GM21390 (cell line): ENCODE results near the gene RARG.

Experiments
- ATAC-seq: cut with Tn5 transposase; IDR thresholded peaks from one replicate; pipeline ENCODE4 v1.9.1; 2021; ENCODE audit not compliant: unreplicated experiment

Gene RARG

GRCh38 chr12:53231921-53232645, at the start of gene RARG:
Gene RARG (minus strand): TSS chr12:53232209. CDS start chr12:53227545, 4,664 bp downstream.
- no peak for ATAC-seq

- no peak for ATAC-seq
Measured at GRCh38 chr12:53279888-53280498, 48.0 kb upstream of the RARG start.

DNA sequence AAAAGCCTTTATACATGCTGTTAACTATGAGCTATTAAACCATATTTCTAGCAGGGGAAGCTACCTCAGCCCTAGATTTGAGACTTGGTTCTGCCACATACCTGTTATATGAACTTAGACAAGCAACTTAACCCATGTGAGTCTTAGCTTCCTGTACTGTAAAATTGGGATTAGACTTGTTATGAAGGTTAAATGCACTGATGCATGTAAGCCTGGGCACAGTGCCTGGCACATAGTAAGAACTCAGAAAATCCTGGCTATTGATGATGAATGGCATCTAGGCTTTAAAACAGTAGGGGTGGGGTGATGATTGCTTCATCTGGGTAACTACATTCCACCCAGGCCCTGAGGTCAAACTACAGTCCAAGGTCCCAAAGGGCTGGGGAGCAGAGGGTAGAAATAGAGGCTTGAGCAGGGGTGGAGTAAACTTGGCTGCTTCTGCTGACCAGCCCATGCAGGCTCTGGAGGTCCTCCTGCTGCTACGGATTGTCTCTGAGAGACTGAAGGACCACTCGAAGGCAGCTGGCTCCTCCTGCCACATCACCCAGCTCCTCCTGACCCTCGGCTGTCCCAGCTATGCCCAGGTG, 47.4 kb upstream of the RARG start:
- ATAC-seq = no peak

- no peak for ATAC-seq
Measured at GRCh38 chr12:53277981-53278380, 46.0 kb upstream of the RARG start.

GRCh38 chr12:53276511-53276910, 44.5 kb upstream of the RARG start:
- no peak for ATAC-seq

DNA sequence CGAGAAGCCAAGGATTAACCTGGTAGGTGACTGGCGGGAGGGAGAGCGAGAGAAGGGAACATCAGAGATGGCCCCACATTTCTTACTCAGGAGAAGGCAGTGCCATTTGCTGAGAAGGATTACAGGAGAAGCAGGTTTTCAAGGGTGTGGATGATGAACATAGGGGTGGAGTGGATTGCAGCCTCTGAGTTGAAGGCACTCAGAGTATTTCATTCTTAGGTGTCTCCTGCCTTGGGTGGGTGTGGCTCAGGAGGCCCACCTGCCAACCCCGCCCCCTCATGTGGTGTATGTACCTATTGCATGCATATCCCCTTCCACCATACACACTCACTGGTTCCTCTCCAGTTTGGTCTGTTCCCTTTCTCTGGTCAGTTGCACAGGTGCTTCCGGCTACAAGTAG, 42.4 kb upstream of the RARG start:
- no peak for ATAC-seq

DNA sequence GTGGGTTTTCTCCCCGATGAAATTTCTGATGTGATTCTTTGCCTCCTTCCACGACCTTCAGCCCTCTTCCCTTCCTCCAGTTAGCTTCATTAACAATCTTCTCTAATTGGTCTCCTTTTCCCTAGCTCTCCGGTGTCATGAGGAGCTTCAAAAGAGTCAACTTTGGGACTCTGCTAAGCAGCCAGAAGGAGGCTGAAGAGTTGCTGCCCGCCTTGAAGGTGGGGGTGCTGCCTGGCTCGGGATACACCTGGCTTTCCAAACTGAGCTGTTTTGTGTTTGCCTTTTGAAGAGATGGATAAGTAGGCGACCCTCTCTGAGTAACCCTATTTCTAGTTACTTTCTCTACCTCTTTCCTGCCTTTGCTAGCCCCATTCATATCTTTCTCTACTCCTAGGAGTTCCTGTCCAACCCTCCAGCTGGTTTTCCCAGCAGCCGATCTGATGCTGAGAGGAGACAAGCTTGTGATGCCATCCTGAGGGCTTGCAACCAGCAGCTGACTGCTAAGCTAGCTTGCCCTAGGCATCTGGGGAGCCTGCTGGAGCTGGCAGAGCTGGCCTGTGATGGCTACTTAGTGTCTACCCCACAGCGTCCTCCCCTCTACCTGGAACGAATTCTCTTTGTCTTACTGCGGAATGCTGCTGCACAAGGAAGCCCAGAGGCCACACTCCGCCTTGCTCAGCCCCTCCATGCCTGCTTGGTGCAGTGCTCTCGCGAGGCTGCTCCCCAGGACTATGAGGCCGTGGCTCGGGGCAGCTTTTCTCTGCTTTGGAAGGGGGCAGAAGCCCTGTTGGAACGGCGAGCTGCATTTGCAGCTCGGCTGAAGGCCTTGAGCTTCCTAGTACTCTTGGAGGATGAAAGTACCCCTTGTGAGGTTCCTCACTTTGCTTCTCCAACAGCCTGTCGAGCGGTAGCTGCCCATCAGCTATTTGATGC, 36.9 kb upstream of the RARG start:
- ATAC-seq = no peak

GRCh38 chr12:53267999-53268629, 36.1 kb upstream of the RARG start, which contains the start of gene ESPL1:
Gene ESPL1 (plus strand): TSS chr12:53268299. CDS start chr12:53268767, 468 bp downstream.
- peak; percentile 80 for ATAC-seq

DNA sequence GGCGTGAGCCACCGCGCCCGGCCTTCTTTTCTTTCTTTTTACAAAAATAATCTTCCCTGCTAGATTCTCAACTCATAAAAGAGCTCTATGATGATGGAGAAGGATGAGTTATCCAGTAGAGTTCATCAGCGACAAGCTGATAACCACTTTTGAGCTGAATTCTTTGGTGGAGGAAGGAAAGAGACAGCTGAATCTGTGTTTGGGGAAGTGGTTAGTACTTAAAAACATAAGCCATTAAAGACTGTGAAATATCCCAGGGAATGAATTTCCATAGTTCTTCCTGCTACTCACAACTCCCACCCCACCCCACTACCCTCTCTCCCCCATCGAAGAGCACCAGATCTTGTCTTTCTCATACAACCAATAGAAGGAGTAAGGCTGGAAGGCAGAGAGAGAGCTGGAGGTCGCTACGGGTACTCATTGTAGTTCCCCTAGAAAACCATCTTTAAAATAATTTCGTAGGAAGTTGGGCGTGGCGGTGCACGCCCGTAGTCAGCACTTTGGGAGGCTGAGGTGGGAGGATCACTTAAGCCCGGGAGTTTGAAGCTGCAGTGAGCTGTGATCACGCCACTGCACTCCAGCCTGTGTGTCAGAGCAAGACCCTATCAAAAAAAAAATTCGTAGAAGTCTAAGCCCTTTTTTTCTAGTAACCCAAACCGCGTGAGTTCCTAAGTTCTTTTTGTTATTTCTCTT, 35.4 kb upstream of the RARG start:
- ATAC-seq = peak; percentile 5

- ATAC-seq = no peak
Measured at GRCh38 chr12:53265783-53266182, 33.8 kb upstream of the RARG start.

- ATAC-seq = no peak
Measured at GRCh38 chr12:53259891-53260290, 27.9 kb upstream of the RARG start.

DNA sequence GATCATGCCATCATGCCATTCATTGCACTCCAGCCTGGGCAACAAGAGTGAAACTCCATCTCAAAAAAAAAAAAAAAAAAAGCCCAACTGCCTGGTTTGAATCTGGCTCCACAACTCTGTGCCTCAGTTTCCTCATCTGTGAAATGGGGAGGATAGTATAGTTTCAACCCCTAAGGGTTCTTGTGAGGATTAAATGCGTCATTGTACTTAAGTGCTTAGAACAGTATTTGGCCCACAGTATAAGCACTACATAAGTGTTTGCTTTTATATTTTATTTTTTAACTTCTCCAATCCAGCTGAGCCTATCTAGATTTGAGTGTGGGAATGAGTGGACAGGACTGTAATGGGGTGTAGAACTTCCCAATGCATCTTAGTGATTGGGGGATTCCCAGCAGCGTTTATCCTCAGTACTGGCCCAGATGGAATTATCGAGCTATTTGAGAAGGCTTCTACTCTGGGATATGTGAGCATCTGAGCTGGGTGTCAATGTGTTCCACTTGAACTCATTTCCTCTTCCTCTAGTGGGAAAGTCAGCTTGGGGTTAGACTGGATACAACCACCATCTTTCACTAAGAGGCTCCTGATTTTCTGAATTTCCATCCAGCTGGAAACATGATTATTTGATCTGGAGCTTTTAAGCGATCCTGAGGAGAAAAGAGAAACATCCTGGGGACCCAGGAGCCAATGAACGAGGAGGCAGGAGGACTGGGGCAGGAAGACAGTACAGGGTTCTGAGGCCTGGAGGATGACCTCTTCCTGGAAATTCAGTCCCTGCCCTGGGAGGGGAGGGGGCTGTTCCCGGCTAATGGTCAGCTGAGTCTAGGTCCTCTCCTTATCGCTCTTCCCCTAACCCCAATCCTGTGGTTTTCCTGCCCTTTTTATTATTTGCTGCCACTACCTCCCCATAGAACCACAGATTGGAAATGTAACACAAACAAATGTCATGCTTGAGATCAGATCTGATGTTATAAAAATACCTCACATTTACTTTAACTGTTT, 26.8 kb upstream of the RARG start:
- ATAC-seq = no peak

DNA sequence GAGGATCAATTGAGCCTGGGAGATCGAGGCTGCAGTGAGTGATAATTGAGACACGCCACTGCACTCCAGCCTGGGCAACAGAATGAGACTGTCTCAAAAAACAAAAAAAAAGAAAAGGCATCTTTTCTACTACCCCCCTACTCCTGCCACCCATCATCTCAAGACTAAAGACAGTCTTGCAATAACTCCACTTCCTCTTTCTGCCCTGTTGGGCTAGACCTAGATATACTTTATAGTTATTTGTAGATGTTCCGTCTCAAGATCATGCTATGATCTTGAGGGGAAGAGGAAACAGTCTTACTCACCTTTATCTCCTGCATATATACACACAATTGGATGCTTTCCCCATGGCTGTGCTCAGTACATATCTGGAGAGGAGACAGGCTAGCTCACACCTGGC, 24.0 kb upstream of the RARG start:
- ATAC-seq = no peak

DNA sequence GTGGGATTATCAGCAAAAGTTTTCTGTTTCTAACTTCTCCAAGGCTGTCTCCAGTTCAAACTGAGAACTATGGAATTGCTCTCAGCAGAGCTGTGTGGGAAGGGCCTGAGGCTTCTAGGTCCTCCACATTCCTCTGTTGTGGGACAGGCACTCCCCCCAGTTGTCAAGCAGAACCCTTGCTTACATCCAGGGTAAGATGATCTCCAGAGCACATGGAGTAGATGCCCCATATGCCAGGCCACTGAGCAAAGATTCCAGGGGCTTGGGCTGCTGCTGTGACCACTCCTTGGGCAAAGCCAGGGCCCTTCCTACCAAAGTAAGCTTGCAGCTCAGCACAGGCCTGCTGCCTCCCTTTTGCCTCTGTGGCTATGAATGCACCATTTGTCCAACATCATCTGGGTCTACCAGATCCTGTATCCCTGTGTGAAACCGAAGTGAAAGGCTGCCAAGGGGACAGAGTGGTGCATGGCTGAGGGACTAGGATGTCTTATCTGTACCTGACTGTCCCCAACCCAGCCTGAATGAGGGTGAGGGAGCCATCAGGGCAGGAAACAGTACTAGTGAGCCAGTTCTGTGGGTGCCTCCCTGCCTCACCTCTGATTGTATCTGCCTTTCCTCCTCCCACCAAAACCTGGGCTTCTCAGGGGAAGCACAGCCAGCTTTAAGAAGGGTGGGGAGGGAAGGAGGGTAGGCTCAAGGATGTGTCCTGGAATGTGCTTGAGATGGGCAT, 23.0 kb upstream of the RARG start:
- ATAC-seq = no peak

DNA sequence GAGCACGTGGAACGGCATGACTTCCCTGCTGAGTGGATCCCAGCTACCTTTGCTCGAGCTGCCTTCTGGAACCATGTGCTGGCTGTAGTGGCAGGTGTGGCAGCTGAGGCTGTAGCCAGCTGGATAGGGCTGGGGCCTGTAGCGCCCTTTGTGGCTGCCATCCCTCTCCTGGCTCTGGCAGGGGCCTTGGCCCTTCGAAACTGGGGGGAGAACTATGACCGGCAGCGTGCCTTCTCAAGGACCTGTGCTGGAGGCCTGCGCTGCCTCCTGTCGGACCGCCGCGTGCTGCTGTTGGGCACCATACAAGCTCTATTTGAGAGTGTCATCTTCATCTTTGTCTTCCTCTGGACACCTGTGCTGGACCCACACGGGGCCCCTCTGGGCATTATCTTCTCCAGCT, 21.3 kb upstream of the RARG start:
- no peak for ATAC-seq

DNA sequence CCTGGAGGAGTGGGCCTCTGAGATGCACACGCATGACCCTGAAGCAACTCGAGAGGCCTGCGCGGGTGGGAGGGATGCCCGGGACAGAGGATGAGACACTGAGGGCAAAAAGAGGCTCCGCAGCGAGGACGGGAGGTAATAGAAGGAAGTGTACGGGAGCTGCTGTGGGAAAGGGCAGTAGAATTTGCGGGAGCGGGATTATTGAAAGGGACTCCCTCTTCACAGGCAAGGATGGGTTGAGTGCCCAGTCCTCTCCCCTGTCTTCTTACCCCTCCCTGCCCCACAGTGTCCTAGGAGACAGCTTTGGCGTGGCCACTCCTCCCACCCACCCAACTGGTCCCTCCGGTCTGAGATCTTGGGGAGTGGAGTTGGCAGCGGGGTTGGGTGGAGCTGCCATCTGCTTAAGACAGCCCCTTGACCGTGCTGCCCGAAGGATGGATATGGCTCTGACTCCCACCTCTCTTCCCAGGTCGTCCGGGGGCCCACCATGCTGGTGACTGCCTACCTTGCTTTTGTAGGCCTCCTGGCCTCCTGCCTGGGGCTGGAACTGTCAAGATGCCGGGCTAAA, 20.4 kb upstream of the RARG start:
- ATAC-seq = no peak

DNA sequence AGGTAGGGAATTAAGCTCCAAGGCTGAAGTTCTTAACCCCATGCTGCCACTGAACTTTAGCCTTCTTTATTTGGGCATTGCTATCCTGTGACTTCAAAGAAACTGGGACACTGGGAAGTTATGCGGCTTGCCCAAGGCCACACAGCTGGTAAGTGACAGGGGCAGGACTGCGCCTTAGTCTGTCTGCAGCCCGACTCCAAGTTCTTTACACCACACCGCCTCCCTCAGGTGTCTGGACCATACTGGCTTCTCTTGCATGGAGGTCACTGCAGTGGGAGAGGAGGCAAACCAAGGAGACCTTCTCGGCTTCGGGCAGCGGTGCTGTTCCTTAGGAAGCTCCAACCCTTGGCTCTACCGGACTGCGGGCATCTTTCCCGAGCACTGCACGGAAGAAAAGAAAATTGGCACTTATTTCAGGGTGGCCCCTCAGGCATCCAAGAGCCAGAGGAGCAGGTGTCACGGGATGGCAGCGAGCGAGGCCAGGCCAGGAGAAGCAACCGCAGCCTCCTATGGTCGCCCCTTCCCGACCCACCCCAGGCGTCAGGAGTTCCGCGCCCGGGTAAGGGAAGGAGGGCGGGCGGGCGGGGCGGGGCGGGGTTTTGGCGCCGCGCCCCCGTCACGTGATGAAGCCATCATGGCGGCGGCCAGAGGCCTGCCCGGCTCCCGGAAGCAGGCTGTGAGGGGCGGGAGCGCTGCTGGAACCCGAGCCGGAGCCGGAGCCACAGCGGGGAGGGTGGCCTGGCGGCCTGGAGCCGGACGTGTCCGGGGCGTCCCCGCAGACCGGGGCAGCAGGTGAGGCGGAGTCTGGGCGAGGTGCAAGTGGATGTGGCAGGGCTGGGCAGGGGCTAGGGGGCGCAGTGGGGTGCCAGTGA, 19.7 kb upstream of the RARG start:
- peak; percentile 75 for ATAC-seq
